ENCODE results near the gene SCGB1D1.

- TF ChIP-seq, protein P1, sequence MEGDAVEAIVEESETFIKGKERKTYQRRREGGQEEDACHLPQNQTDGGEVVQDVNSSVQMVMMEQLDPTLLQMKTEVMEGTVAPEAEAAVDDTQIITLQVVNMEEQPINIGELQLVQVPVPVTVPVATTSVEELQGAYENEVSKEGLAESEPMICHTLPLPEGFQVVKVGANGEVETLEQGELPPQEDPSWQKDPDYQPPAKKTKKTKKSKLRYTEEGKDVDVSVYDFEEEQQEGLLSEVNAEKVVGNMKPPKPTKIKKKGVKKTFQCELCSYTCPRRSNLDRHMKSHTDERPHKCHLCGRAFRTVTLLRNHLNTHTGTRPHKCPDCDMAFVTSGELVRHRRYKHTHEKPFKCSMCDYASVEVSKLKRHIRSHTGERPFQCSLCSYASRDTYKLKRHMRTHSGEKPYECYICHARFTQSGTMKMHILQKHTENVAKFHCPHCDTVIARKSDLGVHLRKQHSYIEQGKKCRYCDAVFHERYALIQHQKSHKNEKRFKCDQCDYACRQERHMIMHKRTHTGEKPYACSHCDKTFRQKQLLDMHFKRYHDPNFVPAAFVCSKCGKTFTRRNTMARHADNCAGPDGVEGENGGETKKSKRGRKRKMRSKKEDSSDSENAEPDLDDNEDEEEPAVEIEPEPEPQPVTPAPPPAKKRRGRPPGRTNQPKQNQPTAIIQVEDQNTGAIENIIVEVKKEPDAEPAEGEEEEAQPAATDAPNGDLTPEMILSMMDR (IDR thresholded peaks at IDR 0.05; ENCODE audit: low read length), result peak; percentile 41
- TF ChIP-seq EZH2 (IDR thresholded peaks at IDR 0.05; ENCODE audit: borderline replicate concordance, low read length), result no peak
These were observed 27.3 kb downstream of the SCGB1D1 start for GRCh38 chr11:62217191-62217748.

Measured in OCI-LY1 (cell line).